ENCODE results near the gene PRSS38.

GRCh38 chr1:227774821-227775661 is 40.4 kb upstream of the PRSS38 start:
- TF ChIP-seq, protein P1, sequence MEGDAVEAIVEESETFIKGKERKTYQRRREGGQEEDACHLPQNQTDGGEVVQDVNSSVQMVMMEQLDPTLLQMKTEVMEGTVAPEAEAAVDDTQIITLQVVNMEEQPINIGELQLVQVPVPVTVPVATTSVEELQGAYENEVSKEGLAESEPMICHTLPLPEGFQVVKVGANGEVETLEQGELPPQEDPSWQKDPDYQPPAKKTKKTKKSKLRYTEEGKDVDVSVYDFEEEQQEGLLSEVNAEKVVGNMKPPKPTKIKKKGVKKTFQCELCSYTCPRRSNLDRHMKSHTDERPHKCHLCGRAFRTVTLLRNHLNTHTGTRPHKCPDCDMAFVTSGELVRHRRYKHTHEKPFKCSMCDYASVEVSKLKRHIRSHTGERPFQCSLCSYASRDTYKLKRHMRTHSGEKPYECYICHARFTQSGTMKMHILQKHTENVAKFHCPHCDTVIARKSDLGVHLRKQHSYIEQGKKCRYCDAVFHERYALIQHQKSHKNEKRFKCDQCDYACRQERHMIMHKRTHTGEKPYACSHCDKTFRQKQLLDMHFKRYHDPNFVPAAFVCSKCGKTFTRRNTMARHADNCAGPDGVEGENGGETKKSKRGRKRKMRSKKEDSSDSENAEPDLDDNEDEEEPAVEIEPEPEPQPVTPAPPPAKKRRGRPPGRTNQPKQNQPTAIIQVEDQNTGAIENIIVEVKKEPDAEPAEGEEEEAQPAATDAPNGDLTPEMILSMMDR (IDR thresholded peaks at IDR 0.05): no peak
- no peak for TF ChIP-seq POLR2AphosphoS5 (IDR thresholded peaks at IDR 0.05; ENCODE audit: low read depth, low read length)
